KMS-11 (cell line): ENCODE data around the gene ZNF385A.

Experiments used
- H2AFZ ChIP-seq: fragments of 200-600 bp; sonication (generic); 2 replicates; pipeline ENCODE4 v1.6.1; 2016; ENCODE audit warnings: antibody characterized with exemption, mixed run types, low read depth
- H3K27ac ChIP-seq: fragments of 200-600 bp; sonication (generic); 2 replicates; pipeline ENCODE4 v1.6.1; 2016; ENCODE audit warnings: mild to moderate bottlenecking, mixed run types
- H3K27me3 ChIP-seq: fragments of 200-600 bp; sonication (generic); 2 replicates; pipeline ENCODE4 v1.6.1; 2017; ENCODE audit warnings: mild to moderate bottlenecking, low read depth, mixed run types, moderate library complexity; ENCODE audit not compliant: insufficient read depth
- H3K36me3 ChIP-seq: fragments of 200-600 bp; sonication (generic); 2 replicates; pipeline ENCODE4 v1.6.1; 2017; ENCODE audit warnings: mild to moderate bottlenecking, mixed run types; ENCODE audit not compliant: insufficient read depth
- H3K4me1 ChIP-seq: fragments of 200-600 bp; sonication (generic); 2 replicates; pipeline ENCODE4 v1.6.1; 2016; ENCODE audit warnings: mild to moderate bottlenecking, low read depth, mixed run types; ENCODE audit not compliant: poor library complexity, severe bottlenecking
- H3K4me2 ChIP-seq: fragments of 200-600 bp; sonication (generic); 2 replicates; pipeline ENCODE4 v1.7.0; 2016; ENCODE audit warnings: mild to moderate bottlenecking, mixed run types
- H3K4me3 ChIP-seq: fragments of 200-600 bp; sonication (generic); IDR thresholded peaks from 2 replicates; pipeline ENCODE4 v1.6.1; 2017; ENCODE audit warnings: low read depth, low read length, mixed read lengths; ENCODE audit not compliant: insufficient read depth
- H3K79me2 ChIP-seq: fragments of 200-600 bp; sonication (generic); 2 replicates; pipeline ENCODE4 v1.6.1; 2016; ENCODE audit warnings: low read depth, mixed run types; ENCODE audit not compliant: insufficient read depth
- H3K9ac ChIP-seq: fragments of 200-600 bp; sonication (generic); 2 replicates; pipeline ENCODE4 v1.6.1; 2016; ENCODE audit warnings: mild to moderate bottlenecking, mixed run types
- H4K20me1 ChIP-seq: fragments of 200-600 bp; sonication (generic); 2 replicates; pipeline ENCODE4 v1.6.1; 2016; ENCODE audit warnings: mild to moderate bottlenecking, mixed run types; ENCODE audit not compliant: insufficient read depth
- CTCF ChIP-seq: fragments of 200-600 bp; sonication (generic); conservative IDR thresholded peaks from 2 replicates; pipeline ENCODE4 v1.6.1; 2017; ENCODE audit warnings: low read depth, mild to moderate bottlenecking, antibody characterized with exemption, low read length, moderate library complexity, mixed read lengths

Gene ZNF385A

GRCh38 chr12:54387114-54387467 is 2.6 kb upstream of the ZNF385A start:
- no peak overlapping the region for H3K4me3 ChIP-seq
- H3K4me1 ChIP-seq = no peaks in the 10 kb centered on the region

GRCh38 chr12:54386403-54387113 is 2.0 kb upstream of the ZNF385A start:
- no peak overlapping the region for H2AFZ ChIP-seq
- H3K27ac ChIP-seq = no peak overlapping the region
- no peaks in the 10 kb centered on the region for H3K36me3 ChIP-seq
- H3K79me2 ChIP-seq = no peaks in the 10 kb centered on the region
- no peak for TF ChIP-seq CTCF
- no peak overlapping the region for H3K4me3 ChIP-seq
- H4K20me1 ChIP-seq = no peaks in the 10 kb centered on the region
- no peak overlapping the region for H3K9ac ChIP-seq
- H3K27me3 ChIP-seq = no peaks in the 10 kb centered on the region; the same call in 1 of the 2 replicates
- no peaks in the 10 kb centered on the region for H3K4me1 ChIP-seq
- no peak overlapping the region for H3K4me2 ChIP-seq

More at GRCh38 chr12:54387114-54387467, 2.6 kb upstream of the ZNF385A start:
- H3K36me3 ChIP-seq = no peaks in the 10 kb centered on the region
- H3K27me3 ChIP-seq = peaks cover 4% of the 10 kb centered on the region; the same call in 1 of the 2 replicates
- H3K27ac ChIP-seq = no peak overlapping the region
- H3K79me2 ChIP-seq = no peaks in the 10 kb centered on the region
- H3K4me2 ChIP-seq = no peak overlapping the region
- H3K9ac ChIP-seq = no peak overlapping the region
- no peaks in the 10 kb centered on the region for H4K20me1 ChIP-seq
- H2AFZ ChIP-seq = no peak overlapping the region
- TF ChIP-seq CTCF = no peak

DNA sequence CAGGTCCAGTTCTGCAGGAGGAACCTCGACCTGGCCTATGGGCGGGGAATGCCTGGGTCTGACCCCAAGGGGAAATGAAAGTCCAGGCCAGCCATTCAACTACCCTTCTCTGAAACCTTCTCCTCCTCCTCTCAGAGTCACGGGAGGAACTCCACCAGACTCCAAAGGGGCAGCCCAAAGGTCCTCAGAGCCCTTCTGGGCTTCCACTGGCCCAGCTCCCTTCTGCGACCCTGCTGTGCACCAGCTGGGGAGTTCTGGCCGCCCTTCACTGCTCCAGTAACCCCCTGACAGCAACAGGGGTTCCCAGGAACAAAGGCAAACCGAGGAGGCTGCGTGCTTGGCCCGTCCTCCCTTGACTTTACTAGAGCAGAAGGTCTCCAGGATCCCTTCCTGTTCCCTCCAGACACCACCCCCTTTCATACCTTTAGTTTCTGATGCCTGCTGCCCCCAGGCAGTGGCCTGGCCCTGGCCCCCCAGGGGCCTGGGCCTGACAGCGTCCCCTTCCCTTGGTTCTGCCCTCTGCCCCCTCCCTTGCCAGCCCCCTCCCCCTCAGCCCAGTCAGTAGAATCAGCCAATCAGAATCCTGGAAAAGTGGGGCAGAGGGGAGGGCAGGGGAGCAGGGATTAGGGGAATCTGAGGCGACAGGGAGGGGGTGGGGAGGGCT is 850 bp upstream of the ZNF385A start:
- Histone ChIP-seq H3K27ac (no peak overlapping the region), H3K4me2 (no peak overlapping the region), H2AFZ (no peak overlapping the region), H3K36me3 (no peaks in the 10 kb centered on the region), H3K27me3 (no peaks in the 10 kb centered on the region), H3K4me1 (no peaks in the 10 kb centered on the region), H3K79me2 (no peaks in the 10 kb centered on the region), H3K9ac (no peak overlapping the region), H4K20me1 (no peaks in the 10 kb centered on the region), H3K4me3 (no peak overlapping the region)
- TF ChIP-seq CTCF = no peak

GRCh38 chr12:54383041-54383609 is 1.4 kb downstream of the ZNF385A start:
- H2AFZ ChIP-seq = no peak overlapping the region
- no peak overlapping the region for H3K4me3 ChIP-seq
- peaks cover 5% of the 10 kb centered on the region; the same call in 1 of the 2 replicates for H3K27me3 ChIP-seq
- no peaks in the 10 kb centered on the region for H4K20me1 ChIP-seq
- H3K79me2 ChIP-seq = no peaks in the 10 kb centered on the region
- no peak for TF ChIP-seq CTCF
- no peak overlapping the region for H3K9ac ChIP-seq
- H3K36me3 ChIP-seq = no peaks in the 10 kb centered on the region
- peaks cover 4% of the 10 kb centered on the region for H3K4me1 ChIP-seq
- no peak overlapping the region for H3K27ac ChIP-seq
- no peak overlapping the region for H3K4me2 ChIP-seq
